RWPE2 (cell line): ENCODE data around the gene CRAT.

Experiments used
- ATAC-seq: fragments of 200-7000 bp; cut with Tn5 transposase; 3 replicates; pipeline ENCODE4 v1.9.1; 2021; ENCODE audit warnings: low read depth
- DNase-seq: peaks from one replicate; pipeline ENCODE4 v3.0.0-alpha.2; 2020; ENCODE audit warnings: low spot score
- H3K27ac ChIP-seq: fragments of 450-650 bp; 2 replicates; pipeline ENCODE4 v1.5.1; 2017; ENCODE audit warnings: mild to moderate bottlenecking; ENCODE audit not compliant: poor library complexity, severe bottlenecking
- H3K27me3 ChIP-seq: fragments of 250-450 bp; sonication (Bioruptor Pico); 2 replicates; pipeline ENCODE4 v1.5.1; 2021; ENCODE audit warnings: mild to moderate bottlenecking, moderate library complexity; ENCODE audit not compliant: insufficient read depth, poor library complexity, severe bottlenecking
- H3K36me3 ChIP-seq: fragments of 250-450 bp; sonication (Bioruptor Pico); 2 replicates; pipeline ENCODE4 v1.5.1; 2020; ENCODE audit warnings: low read depth, mild to moderate bottlenecking, moderate library complexity
- H3K4me1 ChIP-seq: fragments of 250-450 bp; sonication (Bioruptor Pico); 2 replicates; pipeline ENCODE4 v1.5.1; 2021; ENCODE audit warnings: mild to moderate bottlenecking, moderate library complexity; ENCODE audit not compliant: insufficient read depth, poor library complexity, severe bottlenecking
- H3K4me3 ChIP-seq: fragments of 250-450 bp; sonication (Bioruptor Pico); 2 replicates; pipeline ENCODE4 v1.5.1; 2021; ENCODE audit warnings: mild to moderate bottlenecking, moderate library complexity; ENCODE audit not compliant: severe bottlenecking
- H3K9me3 ChIP-seq: fragments of 250-450 bp; sonication (Bioruptor Pico); 2 replicates; pipeline ENCODE4 v1.5.1; 2021; ENCODE audit warnings: mild to moderate bottlenecking, moderate library complexity; ENCODE audit not compliant: severe bottlenecking
- CTCF ChIP-seq: fragments of 450-650 bp; IDR thresholded peaks from one replicate; pipeline ENCODE4 v1.5.1; 2017; ENCODE audit warnings: mild to moderate bottlenecking, moderate library complexity; ENCODE audit not compliant: poor library complexity, severe bottlenecking

The CRAT gene

DNA sequence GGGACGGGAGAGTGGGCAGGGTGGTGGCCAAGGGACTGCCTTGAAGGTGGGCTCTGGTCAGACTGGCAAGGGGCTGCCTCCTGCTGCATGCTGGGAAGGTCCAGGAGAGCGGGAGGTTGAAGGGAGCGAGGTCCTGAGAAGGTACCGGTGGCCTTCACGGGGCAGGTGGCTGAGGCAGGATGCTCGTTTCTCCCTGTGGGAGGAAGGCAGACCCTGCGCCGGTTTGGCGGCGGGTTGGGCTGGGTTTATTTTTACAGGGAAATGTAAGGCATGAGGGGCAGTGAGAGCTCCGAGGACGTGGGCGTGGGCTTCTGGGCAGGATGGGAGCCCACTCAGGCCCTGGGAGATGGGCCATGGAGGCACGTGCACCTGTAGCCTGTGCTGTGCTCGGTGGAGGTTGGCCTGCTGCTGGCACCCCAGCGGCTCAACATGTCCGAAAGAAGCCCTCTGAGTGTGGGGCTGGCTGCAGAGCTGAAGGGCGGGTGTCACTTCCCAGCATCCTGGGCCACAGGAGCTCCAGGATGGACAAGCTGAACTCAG lies 40.1 kb upstream of the CRAT start:
- H3K36me3 ChIP-seq, result peaks cover 12% of the 10 kb centered on the region; the same call in 1 of the 2 replicates

DNA sequence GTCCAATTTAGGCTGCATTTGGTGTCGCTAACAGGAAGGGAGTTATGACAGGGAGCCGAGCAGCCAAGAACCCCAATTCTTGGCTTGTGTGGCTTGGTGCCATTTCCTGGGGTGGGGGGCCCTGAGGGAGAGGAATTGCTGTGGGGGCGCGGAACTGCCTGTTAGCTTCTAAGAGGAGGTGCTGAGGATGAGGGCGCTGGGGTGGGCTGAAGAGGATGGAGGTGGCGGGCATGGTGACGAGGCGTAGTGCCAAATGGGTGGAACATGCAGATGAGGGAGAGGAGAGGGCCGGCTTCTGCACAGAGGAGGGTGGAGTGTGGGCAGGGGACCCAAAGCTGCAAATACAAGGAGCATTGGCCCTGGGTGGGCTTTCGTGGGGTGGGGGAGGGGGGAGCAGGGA lies 39.5 kb upstream of the CRAT start:
- Histone ChIP-seq H3K27me3 (no peaks in the 10 kb centered on the region), H3K9me3 (no peaks in the 10 kb centered on the region), H3K27ac (no peak overlapping the region), H3K36me3 (peaks cover 12% of the 10 kb centered on the region; the same call in 1 of the 2 replicates), H3K4me1 (no peaks in the 10 kb centered on the region), H3K4me3 (no peak overlapping the region)
- ATAC-seq (no peak), DNase-seq (no peak)
- no peak for TF ChIP-seq CTCF

More for the DNA sequence above, 40.1 kb upstream of the CRAT start:
- DNase-seq, result no peak
- no peaks in the 10 kb centered on the region for H3K27me3 ChIP-seq
- no peak for TF ChIP-seq CTCF
- no peak overlapping the region for H3K4me3 ChIP-seq
- H3K27ac ChIP-seq, result no peak overlapping the region
- ATAC-seq, result no peak
- H3K4me1 ChIP-seq, result no peaks in the 10 kb centered on the region
- no peaks in the 10 kb centered on the region for H3K9me3 ChIP-seq

GRCh38 chr9:129149442-129149841 lies 38.8 kb upstream of the CRAT start:
- no peaks in the 10 kb centered on the region for H3K4me1 ChIP-seq
- TF ChIP-seq CTCF, result no peak
- no peaks in the 10 kb centered on the region for H3K27me3 ChIP-seq
- ATAC-seq (no peak), DNase-seq (no peak)
- no peak overlapping the region for H3K27ac ChIP-seq
- H3K9me3 ChIP-seq, result no peaks in the 10 kb centered on the region
- no peak overlapping the region for H3K4me3 ChIP-seq
- H3K36me3 ChIP-seq, result peaks cover 12% of the 10 kb centered on the region; the same call in 1 of the 2 replicates

DNA sequence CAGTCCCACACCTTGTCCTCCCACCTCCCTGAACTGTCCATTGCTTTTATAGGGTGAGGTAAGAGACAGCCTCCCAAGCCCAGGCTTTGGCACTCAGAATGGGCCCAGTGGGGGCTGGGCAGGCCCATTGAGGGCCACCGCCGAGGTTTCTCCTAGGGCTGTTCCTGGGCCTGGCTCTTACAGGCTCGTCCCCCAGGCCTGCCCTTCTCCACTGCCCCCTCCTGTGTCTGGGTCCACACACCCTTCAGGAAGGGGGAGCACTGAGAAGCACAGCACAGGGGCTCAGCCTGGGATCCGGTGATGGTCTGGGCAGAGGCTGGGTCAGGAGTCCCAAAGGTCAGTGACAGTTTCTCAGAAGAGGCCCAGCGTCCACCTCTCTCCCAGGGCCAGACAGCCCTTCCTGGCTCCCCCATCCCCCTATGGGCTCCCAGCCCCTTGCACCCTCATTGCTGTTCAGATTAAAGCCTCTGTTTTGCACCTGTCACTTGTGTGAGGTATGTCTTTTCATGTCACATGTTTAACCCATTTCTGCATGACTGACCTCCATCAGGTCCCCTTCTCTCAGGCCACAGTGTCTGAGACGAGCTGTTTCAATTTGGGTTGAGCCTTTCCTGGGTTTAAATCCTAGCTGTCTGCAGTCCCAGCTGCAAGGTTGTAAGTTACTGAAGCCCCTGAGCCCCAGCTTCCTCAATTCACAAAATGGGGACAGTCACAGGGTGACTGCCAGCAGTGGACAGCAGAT lies 38.0 kb upstream of the CRAT start:
- ATAC-seq (no peak), DNase-seq (no peak)
- Histone ChIP-seq H3K4me3 (no peak overlapping the region), H3K4me1 (no peaks in the 10 kb centered on the region), H3K27me3 (no peaks in the 10 kb centered on the region), H3K36me3 (peaks cover 19% of the 10 kb centered on the region), H3K9me3 (no peaks in the 10 kb centered on the region), H3K27ac (no peak overlapping the region)
- no peak for TF ChIP-seq CTCF

- ATAC-seq (no peak), DNase-seq (no peak)
- peaks cover 13% of the 10 kb centered on the region for H3K4me1 ChIP-seq
- H3K9me3 ChIP-seq, result no peaks in the 10 kb centered on the region
- no peak overlapping the region for H3K4me3 ChIP-seq
- H3K27ac ChIP-seq, result peak overlapping the region; percentile 28
- peaks cover 36% of the 10 kb centered on the region for H3K36me3 ChIP-seq
- H3K27me3 ChIP-seq, result no peaks in the 10 kb centered on the region
- no peak for TF ChIP-seq CTCF
Measured at GRCh38 chr9:129146441-129146941, 35.9 kb upstream of the CRAT start.
